ENCODE data around the gene IGLL1.
A peak's percentile ranks its signal among the peaks of the same experiment; 100 is the strongest.
"Not testable (repeated sequence)": the region's sequence is repeated elsewhere in the genome, so short reads cannot be mapped to it uniquely, and the experiment has no call there.

The IGLL1 gene

DNA sequence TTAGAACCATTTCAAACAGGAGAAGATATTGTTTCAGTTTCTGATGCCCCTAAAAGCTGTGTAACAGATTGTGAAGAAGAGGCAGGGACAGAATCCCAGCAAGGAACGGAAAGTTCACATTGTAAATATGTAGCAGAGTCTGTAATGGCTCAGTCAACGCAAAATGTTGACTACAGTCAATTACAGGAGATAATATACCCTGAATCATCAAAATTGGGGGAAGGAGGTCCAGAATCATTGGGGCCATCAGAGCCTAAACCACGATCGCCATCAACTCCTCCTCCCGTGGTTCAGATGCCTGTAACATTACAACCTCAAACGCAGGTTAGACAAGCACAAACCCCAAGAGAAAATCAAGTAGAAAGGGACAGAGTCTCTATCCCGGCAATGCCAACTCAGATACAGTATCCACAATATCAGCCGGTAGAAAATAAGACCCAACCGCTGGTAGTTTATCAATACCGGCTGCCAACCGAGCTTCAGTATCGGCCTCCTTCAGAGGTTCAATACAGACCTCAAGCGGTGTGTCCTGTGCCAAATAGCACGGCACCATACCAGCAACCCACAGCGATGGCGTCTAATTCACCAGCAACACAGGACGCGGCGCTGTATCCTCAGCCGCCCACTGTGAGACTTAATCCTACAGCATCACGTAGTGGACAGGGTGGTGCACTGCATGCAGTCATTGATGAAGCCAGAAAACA lies 40.8 kb downstream of the IGLL1 start:
- peak; percentile 23 for DNase-seq

DNA sequence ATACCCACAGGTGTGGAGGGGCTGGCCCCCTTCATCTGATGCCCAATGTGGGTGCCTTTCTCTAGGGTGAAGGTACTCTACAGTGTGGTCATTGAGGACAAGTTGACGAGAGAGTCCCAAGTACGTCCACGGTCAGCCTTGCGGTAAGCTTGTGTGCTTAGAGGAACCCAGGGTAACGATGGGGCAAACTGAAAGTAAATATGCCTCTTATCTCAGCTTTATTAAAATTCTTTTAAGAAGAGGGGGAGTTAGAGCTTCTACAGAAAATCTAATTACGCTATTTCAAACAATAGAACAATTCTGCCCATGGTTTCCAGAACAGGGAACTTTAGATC lies 41.4 kb downstream of the IGLL1 start:
- not testable (repeated sequence) for DNase-seq

DNA sequence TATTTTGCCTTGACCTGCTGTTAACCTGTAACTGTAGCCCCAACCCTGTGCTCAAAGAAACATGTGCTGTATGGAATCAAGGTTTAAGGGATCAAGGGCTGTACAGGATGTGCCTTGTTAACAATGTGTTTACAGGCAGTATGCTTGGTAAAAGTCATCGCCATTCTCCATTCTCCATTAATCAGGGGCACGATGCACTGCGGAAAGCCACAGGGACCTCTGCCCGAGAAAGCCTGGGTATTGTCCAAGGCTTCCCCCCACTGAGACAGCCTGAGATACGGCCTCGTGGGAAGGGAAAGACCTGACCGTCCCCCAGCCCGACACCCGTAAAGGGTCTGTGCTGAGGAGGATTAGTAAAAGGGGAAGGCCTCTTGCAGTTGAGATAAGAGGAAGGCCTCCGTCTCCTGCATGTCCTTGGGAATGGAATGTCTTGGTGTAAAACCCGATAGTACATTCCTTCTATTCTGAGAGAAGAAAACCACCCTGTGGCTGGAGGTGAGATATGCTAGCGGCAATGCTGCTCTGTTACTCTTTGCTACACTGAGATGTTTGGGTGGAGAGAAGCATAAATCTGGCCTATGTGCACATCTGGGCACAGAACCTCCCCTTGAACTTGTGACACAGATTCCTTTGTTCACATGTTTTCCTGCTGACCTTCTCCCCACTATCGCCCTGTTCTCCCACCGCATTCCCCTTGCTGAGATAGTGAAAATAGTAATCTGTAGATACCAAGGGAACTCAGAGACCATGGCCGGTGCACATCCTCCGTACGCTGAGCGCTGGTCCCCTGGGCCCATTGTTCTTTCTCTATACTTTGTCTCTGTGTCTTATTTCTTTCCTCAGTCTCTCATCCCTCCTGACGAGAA lies 42.0 kb downstream of the IGLL1 start:
- not testable (repeated sequence) for DNase-seq

DNA sequence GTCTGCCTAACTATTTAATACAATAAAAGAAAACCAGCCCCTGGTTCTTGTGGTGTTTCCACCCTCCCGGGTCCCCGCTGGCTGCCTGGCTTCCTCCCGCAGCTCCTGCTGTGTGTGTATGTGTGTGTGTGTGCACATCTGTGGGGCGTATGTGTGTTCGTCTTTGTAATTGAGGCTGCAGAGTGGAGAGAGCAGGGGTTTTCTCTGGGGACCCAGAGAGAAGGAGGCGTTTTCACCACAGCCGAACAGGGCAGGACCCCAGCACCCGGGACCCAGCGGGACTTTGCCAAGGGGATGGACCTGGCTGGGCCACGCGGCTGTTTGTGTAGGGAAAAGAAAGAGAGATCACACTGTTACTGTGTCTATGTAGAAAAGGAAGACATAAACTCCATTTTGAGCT lies 42.7 kb downstream of the IGLL1 start:
- no peak for DNase-seq

DNA sequence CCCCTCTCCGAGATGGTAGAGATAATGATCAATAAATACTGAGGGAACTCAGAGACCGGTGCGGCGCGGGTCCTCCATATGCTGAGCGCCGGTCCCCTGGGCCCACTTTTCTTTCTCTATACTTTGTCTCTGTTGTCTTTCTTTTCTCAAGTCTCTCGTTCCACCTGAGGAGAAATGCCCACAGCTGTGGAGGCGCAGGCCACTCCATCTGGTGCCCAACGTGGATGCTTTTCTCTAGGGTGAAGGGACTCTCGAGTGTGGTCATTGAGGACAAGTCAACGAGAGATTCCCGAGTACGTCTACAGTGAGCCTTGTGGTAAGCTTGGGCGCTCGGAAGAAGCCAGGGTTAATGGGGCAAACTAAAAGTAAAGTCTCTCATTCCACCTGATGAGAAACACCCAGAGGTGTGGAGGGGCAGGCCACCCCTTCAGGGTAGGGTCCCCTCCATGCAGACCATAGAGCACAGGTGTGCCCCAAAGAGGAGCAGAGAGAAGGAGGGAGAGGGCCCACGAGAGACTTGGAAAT lies 43.2 kb downstream of the IGLL1 start:
- no peak for DNase-seq

DNA sequence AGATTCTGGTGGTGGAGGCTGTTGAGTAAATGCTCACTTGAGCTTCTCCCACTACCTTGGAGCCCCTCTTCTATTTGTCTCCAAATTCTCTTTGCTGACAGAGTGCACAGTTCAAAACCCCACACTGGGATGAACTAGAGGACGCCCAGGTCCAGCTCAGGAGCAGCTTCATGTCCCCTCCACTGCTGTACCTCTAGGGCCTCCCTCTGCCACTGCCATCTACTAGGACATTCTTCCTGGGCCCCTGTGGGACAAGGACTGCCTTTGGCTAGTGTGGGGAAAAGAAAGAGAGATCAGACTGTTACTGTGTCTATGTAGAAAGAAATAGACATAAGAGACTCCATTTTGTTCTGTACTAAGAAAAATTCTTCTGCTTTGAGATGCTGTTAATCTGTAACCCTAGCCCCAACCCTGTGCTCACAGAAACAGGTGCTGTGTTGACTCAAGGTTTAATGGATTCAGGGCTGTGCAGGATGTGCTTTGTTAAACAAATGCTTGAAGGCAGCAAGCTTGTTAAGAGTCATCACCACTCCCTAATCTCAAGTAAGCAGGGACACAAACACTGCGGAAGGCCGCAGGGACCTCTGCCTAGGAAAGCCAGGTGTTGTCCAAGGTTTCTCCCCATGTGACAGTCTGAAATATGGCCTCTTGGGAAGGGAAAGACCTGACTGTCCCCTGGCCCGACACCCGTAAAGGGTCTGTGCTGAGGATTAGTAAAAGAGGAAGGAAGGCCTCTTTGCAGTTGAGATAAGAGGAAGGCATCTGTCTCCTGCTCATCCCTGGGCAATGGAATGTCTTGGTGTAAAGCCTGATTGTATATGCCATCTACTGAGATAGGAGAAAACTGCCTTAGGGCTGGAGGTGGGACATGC lies 44.1 kb downstream of the IGLL1 start:
- DNase-seq, result not testable (repeated sequence)

DNA sequence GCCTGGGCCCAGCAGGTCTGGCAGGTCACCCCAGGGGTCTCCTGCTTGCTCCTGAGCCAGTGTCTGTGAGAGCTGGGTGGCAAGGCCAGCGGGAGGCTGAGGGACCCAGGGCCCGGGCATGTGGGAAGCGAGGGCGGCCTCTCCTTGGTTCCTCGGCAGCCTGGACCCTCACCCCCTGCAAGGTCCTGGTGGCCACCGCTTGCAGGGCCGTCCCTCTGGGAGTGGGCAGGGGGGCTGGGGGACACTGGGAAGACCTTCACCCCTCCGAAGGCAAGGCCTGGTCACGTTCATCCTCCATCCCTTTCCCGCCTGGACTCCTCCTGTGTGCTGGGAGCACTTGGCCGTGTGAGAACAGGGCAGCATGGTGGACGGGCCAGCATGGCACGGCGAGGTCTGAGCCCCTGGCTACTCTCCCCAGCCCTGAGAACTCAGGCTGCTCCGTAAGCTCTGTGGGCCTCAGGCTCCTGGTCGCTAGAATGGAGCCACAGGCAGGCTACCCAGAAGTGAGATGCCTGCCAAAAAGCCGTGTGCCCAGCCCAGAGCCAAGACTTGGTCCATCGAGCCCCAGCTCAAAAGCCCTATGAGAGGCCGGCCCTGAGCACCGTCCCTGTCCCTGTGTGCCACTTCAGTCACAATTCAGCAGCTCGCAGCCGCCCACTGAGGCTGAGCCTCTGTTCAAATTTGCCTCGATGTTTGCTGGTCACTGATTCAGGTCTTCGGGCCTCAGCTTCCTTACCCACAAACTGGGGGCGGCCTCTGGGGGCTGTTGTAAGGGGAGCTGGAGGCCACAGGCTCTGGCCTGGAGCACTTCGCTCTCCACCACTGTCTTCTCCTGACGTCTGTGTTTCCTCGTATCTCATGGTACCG lies 45.0 kb downstream of the IGLL1 start:
- DNase-seq, result no peak

DNA sequence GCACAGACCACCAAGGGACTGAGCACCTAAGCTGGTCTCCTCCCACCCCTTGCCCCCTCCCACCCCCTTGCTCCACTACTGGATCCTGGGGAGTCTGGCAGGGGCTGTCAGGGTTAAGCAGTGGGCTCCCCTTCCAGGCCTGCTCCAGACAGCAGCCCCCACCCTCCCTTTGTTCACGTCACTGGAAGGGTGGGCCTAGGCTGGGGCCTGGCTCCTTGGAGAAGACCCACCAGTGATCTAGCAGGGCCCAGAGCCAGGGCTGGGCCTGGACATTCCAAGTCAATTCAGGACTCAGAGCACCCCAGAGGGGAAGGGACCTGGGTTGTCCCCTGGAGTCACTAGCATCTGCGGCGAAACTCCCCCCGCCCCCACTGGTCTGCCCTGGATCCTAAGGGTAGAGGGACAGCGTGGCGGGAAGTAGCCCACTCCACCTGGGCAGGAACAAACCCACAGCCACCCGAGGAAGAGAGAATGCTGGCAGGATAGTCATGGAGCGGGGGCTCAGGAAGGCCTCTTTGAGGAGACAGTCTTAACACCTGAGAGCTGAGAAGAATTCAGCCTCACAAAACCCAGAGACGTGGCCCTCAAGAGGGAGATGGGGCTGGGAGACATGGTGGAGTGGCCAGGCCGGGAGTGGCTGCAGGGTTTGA lies 45.8 kb downstream of the IGLL1 start:
- DNase-seq, result no peak

DNA sequence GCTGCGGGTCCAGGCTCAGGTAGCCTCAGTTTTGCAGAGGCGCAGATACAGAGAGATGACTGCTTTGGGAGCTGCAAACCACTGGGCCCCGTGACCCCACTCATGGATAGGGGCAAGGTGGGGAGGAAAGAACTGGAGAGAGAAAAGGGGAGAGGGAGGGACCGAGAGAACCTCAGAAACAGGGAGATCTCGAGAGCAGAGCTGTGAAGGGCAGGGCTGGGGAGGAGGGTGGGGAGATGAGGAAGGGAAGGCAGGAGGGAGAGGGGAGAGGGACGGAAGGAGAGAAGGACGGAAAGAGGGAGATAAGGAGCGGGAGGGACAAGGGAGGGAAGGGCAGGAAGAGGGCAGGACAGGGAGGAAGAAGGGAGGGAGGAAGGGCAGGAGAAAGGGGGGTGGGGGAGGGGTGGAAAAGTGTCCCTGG lies 46.3 kb downstream of the IGLL1 start:
- DNase-seq, result no peak

DNA sequence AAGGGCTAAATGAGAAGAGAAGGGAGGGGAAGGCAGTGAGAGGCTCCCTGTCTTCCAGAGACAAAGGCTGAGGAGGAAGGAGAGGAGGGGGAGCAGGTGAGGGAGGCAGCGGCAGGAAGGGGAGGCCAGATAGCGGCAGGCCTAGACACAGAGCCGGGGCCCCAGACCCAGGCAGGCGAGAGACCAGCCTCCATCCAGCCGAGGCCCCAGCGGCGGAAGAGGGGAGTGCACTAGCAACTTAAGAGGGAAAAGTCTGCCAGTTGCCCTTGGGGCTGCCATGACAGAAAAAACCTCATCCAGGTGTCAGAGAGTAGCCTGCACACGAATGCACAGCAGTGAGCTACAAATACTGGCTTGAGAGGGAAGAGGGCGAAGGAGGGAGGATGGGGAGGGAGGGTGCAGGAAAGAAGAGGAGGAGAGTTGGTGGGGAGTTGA lies 46.7 kb downstream of the IGLL1 start:
- DNase-seq, result peak; percentile 36

DNA sequence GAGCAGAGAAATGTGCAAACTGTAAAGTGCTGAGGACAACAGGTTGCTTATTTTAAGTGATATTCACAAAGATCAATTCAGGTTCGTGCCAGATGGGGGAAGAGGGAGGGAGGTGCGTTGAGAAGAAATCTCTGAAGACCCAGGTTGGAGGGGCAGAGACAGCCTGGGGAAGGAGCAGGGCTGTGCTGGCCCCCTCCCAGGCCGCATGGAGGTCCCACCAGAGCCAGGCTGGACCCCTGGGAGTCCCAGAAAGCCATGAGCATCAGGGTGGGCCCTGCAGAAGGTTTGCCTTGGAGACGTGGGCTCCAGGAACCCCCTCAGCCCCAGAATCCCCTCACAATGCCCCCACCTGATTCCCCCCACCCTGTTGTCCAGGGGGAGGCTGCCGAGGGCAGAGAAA lies 47.4 kb downstream of the IGLL1 start:
- no peak for DNase-seq

DNA sequence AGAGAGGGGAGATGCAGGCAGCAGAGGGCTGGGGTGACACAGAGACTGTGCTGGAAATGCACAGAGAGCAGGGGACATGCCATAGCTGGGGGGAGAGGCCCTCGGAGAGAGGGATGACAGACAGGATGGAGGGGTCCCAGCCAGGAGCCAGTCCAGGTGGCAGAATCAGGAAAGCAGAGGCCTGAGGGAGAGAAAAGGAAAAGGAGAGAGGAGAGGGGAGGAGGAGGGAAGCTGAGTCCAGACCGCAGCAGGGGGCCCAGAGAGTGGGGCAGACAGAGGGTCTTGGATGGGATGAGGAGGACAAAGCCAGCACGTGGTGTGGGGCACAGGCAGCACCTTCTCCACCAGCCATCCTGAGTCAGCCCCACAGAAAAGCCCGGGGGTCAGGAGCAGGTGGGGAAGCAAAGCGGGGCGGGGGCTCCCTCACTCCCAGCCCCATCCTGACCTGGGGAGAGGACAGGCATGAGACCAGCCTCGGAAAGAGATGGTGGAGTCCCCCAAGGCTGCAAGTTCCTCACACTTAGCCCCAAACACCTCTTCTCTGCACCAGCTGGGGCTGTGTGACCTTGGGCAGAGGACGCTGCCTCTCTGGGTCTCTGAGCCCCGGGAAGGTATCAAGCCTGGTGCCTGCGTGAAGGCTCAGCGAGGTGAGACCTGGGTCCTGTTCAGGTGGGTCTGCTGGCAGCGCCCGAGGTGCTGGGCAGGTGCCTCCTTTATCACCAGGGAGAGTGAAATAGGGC lies 48.0 kb downstream of the IGLL1 start:
- DNase-seq, result no peak

DNA sequence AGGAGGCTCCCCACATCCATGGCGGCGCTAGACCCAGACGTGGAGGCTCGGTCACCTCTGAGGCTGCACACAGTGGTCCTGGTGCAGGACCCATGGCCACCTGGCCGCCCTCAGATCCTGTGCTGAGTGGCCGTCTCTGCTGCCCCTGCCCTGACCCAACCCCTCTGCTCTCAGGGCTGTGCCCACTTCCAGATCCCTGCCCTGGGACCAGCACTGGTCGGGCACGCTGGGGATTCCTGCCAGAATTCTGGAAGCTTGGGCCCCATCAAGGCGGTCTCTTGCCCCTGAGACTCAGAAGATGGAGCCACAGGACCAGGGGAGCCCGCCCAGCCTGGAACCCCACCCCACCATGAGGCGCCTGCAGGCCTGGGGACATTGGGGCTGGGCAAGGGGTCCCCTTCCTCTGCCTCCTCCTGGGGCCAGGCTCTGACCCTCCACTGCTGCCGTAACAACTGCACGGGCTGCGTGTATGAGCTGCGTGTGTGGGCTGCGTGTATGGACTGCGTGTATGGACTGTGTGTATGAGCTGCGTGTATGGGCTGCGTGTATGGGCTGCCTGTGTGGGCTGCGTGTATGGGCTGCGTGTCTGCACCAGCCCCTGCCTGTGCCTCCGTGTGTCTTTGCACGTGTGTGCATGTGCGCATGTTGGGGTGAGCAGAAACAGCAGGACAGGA lies 48.7 kb downstream of the IGLL1 start:
- DNase-seq, result no peak

DNA sequence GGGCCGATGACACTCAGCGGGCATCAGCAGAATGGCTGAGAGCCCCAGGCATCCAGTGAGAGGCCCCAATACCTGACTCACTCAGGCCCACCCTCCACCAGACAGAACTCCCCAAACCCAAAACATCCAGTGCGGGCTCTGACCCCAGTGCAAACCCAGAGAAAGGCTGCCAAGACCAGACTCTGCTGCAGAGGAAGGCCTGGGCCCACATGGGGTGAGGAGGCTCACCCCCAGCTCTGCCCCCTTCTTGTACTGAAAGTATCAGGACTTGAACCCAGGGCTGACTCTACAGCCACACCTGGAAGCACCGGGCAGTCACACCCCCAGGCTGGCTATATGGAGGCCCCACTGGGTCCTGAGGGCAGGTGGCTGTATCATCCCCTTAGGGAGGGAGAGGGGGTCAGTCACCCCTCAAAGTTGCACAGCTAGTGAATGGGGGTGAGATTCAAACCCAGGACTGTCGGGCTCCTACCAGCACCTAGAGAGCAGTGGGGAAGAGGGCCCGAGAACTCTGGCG lies 49.3 kb downstream of the IGLL1 start:
- DNase-seq, result no peak

DNA sequence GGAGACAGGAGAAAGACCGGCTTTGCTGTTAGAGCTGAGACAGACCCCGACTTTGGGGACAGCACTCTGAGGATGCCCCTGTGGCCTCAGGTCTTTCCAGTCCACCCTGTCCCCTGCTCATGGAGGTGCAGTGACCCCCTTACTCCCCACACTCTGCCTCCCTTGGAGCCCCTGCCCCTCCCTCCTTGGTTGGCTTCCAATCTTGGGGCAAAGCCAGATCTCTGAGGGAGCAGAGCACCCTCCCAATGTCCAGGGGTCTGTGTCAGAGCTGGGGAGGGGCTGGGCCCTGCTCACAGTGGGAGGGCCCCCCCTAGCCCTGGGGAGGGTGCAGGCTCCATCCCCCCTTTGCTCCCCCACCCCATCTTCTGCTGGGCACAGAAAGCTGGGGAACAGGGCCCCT lies 50.0 kb downstream of the IGLL1 start:
- DNase-seq, result no peak

DNA sequence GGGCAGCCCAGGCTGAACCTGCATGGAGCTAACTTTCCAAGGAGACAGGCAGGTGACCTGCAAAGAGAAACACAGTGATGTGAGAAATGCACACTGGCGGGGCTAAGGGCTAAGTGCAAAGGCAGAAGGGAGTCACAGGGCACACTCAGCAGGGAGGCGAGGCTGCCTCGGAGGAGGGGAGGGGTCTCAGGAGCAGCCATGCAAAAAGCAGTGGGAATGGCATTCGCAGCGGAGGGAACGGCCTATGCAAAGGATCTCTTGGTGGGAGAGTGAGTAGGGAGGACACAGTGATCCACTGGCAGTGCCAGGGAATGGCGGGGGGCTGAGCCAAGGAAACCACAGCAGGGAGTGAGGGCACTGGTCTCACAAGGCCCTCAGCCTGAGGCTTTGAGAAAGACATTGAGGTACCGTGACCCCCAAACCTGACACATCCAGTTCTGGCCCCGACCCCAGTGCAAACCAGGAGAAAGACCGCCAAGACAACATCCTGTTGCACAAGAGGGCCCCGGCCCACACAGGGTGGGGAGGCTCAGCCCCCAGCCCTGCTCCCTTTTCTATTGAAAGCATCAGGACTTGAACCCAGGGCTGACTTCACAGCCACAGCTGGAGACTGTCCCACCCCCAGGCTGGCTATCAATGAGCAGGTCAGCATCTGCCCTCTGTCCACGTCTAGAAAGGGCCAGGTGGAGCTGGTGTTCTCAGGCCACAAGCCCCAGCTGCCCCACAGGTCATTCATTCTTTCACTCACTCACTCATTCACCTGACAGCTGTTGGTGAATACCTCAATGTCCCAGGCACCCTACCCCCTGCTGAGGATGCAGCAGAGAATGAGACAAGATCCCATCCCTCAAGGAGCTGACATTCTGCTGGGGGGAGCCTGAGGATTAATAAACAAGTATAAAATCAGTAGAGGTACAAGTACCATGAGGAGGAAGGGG lies 50.7 kb downstream of the IGLL1 start:
- no peak for DNase-seq

DNA sequence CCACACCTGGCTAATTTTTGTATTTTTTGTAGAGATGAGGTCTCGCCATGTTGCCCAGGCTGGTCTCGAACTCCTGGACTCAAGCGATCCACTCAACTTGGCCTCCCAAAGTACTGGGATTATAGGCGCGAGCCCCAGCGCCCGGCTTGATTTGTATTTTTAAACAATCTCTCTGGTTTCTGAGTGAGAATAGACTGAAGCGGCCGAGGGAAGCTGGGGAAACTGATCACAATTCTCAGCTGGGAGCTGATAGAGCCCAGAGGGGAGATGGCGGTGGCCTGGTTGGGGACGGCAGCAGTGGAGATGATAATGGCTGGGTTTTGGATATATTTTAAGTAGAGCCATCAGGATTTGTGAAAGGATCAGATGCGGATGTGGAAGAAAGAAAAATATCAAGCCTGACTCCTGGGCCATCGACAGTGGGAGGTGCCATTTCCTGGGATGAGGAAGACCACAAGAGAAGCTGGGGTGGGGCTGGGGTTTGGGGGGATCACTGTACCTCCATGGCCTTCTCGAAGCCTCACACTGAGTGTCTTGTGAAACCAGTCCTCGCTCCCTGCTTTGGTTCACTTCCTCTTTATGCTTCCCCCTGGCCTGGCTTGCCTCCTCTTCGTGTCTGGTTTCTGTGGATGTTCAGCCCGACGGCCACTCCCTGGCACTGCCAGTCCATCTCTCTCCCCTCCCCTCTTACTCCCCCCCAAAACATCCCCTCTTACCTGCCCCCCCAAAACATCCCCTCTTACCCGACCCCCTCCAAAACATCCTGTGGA lies 51.9 kb downstream of the IGLL1 start:
- DNase-seq, result no peak

Data from NCI-H187 treated with DMSO at 0.1 percent for 48 hours (cell line).